ENCODE data around the gene FBLN1. TPM values are rescaled to one million over a fixed set of nuclear protein-coding genes. Genes with fewer than 3 reads are reported as not detected.

The FBLN1 gene
- polyA plus RNA-seq, 1 of the 3 experiments (the other 2 are of a cell fraction), result 147 TPM

DNA sequence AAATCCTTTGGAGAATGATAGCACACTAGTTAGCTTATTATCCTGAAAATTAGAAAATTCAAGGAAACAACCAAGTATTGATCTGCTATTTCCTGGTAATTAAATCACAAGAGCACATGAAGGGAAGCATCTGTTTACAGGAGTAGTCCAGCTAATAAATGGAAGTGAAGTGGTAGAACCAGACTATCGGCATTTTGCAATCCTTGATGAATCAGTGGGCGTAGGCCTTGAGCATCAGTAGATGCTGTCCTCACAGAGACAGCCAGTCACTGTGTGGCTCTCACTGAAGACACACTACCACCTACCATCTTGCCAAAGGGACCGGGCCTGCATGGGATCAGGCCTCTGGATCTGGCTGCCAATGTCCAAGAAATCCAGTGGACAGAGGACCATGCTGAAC lies 69.8 kb downstream of the FBLN1 start:
- Histone ChIP-seq H3K9ac (no peak overlapping the region), H3K4me2 (no peak overlapping the region), H3K27me3 (ENCODE audit: insufficient read depth) (no peaks in the 10 kb centered on the region), H4K20me1 (ENCODE audit: insufficient read depth) (no peaks in the 10 kb centered on the region), H3K4me3 (ENCODE audit: low read depth in 2 of 2, low read length in 1 of 2) (no peak overlapping the region), H2AFZ (ENCODE audit: low read depth) (no peak overlapping the region), H3K79me2 (ENCODE audit: insufficient read depth) (no peaks in the 10 kb centered on the region), H3F3A (replicated peaks; ENCODE audit: insufficient read depth) (no peaks in the 10 kb centered on the region), H3K36me3 (replicated peaks in 1 of 2; ENCODE audit: control insufficient read depth in 1 of 2, insufficient read depth in 2 of 2, low read length in 1 of 2) (peaks cover 0 to 3% of the 10 kb centered on the region in 2 experiments), H3K9me3 (peaks cover 6% of the 10 kb centered on the region; the same call in 1 of the 2 replicates), H3K4me1 (ENCODE audit: control insufficient read depth in 1 of 2, insufficient read depth in 2 of 2, low read depth in 1 of 2, low read length in 1 of 2) (no peaks in the 10 kb centered on the region), H3K27ac (ENCODE audit: low read depth in 2 of 2, low read length in 1 of 2) (no peak overlapping the region), H3K9me2 (no peaks in the 10 kb centered on the region)
- CTCF ChIA-PET, result interaction anchor here (1.5 kb wide), 1 partner anchor 18 kb away, joined by 5 read pairs; no protein-coding TSS in a partner anchor
- no peak for DNase-seq
- WGBS (ENCODE audit: low lambda C conversion rate), result 91% methylated on average over 3 of the region's 3 CpGs
- no peak for TF ChIP-seq REST (IDR thresholded peaks at IDR 0.05; ENCODE audit: low read depth, low read length)
- TF ChIP-seq, protein P1, sequence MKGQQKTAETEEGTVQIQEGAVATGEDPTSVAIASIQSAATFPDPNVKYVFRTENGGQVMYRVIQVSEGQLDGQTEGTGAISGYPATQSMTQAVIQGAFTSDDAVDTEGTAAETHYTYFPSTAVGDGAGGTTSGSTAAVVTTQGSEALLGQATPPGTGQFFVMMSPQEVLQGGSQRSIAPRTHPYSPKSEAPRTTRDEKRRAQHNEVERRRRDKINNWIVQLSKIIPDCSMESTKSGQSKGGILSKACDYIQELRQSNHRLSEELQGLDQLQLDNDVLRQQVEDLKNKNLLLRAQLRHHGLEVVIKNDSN (IDR thresholded peaks at IDR 0.05; ENCODE audit: borderline replicate concordance, low read depth), result no peak
- no peak for TF ChIP-seq IRF3 (IDR thresholded peaks at IDR 0.05; ENCODE audit: low read depth, low read length)
- TF ChIP-seq SMC3 (IDR thresholded peaks at IDR 0.05; ENCODE audit: low read depth, low read length), result no peak
- TF ChIP-seq, protein P2, sequence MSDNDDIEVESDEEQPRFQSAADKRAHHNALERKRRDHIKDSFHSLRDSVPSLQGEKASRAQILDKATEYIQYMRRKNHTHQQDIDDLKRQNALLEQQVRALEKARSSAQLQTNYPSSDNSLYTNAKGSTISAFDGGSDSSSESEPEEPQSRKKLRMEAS (IDR thresholded peaks at IDR 0.05; ENCODE audit: low read depth), result no peak
- no peak for TF ChIP-seq JUND (IDR thresholded peaks at IDR 0.05)
- POLR2A ChIA-PET, result no interaction called here

DNA sequence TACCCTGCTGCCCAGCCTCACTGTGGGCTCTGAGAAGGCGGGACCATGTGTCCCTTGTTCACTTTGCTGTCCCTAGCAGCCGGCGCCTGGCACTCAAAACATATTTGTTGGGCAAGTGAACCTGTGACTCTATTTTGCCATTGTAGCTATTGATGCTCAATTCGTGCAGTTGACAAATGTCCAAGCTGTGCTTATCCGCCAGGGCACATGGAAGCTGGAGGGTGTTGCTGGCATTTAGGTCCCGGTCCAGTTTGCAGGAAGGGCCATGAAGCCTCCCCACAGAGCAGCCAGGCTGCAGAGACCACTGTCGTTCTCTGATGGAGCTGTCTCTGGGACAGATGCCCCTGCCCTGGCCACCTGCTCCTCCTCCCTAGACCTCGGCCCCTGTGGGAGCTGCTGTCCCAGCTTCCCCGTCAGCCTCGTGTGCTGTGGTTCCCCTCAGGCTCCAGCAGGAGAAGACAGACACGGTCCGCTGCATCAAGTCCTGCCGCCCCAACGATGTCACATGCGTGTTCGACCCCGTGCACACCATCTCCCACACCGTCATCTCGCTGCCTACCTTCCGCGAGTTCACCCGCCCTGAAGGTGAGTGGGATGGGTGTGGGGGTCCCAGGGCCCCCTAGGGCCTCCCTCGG lies 71.5 kb downstream of the FBLN1 start:
- no peak overlapping the region for H2AFZ ChIP-seq (ENCODE audit: low read depth)
- H3K4me3 ChIP-seq (ENCODE audit: low read depth in 2 of 2, low read length in 1 of 2), result no peak overlapping the region
- no peaks in the 10 kb centered on the region; a peak in 1 of 4 replicates for H3K4me1 ChIP-seq (ENCODE audit: control insufficient read depth in 1 of 2, insufficient read depth in 2 of 2, low read depth in 1 of 2, low read length in 1 of 2)
- H3K9me3 ChIP-seq, result peaks cover 6% of the 10 kb centered on the region; the same call in 1 of the 2 replicates
- H3K4me2 ChIP-seq, result no peak overlapping the region
- no peak for DNase-seq
- no peaks in the 10 kb centered on the region for H3K27me3 ChIP-seq (ENCODE audit: insufficient read depth)
- 81% methylated on average over 17 of the region's 23 CpGs for WGBS (ENCODE audit: low lambda C conversion rate)
- ChIA-PET POLR2A (interaction anchor here (0.7 kb wide), 1 partner anchor 73 kb away, joined by 5 read pairs; no protein-coding TSS in a partner anchor), CTCF (interaction anchor here (0.5 to 1.5 kb wide), 6 partner anchors 8 to 398 kb away, joined by 3 to 4 read pairs (median 3); no protein-coding TSS in a partner anchor)
- H3K9ac ChIP-seq, result no peak overlapping the region
- H3F3A ChIP-seq (replicated peaks; ENCODE audit: insufficient read depth), result peaks cover 4% of the 10 kb centered on the region
- H3K9me2 ChIP-seq, result no peaks in the 10 kb centered on the region
- H4K20me1 ChIP-seq (ENCODE audit: insufficient read depth), result no peaks in the 10 kb centered on the region
- TF ChIP-seq YY1 (IDR thresholded peaks at IDR 0.05; ENCODE audit: low read depth), result no peak
- no peak for TF ChIP-seq NFIC (IDR thresholded peaks at IDR 0.05; ENCODE audit: borderline replicate concordance)
- no peaks in the 10 kb centered on the region for H3K79me2 ChIP-seq (ENCODE audit: insufficient read depth)
- H3K27ac ChIP-seq (ENCODE audit: low read depth in 2 of 2, low read length in 1 of 2), result no peak overlapping the region
- peaks cover 0 to 3% of the 10 kb centered on the region in 2 experiments for H3K36me3 ChIP-seq (replicated peaks in 1 of 2; ENCODE audit: control insufficient read depth in 1 of 2, insufficient read depth in 2 of 2, low read length in 1 of 2)
